Lung (tissue), 12 donors: Measurements from ENCODE around the gene ATAD3B. TPM values are rescaled to one million over a fixed set of nuclear protein-coding genes. Genes with fewer than 3 reads are reported as not detected.

Experiments
- ATAC-seq: fragments of 200-7000 bp; cut with Tn5 transposase; one replicate; pipeline ENCODE4 v1.9.1; 2020; ENCODE audit warnings: moderate number of reproducible peaks; ENCODE audit not compliant: insufficient read depth, low FRiP score
- DNase-seq, 3 donors: peaks; one replicate each; pipeline ENCODE4 v3.0.0-alpha.2; 2013 to 2017
- H3K27ac ChIP-seq, 2 donors: one replicate each; pipeline ENCODE4 v1.5.1; 2013; ENCODE audit warnings: mild to moderate bottlenecking in 2 of 2, moderate library complexity in 2 of 2, control low read depth in 1 of 2, inconsistent platforms in 1 of 2, low read depth in 1 of 2, low read length in 1 of 2
- H3K27me3 ChIP-seq, 3 donors: one replicate each; pipeline ENCODE4 v1.5.1; 2013; ENCODE audit warnings: low read length in 2 of 3; ENCODE audit not compliant: control insufficient read depth in 3 of 3, insufficient read depth in 3 of 3
- H3K36me3 ChIP-seq, 4 donors: one replicate each; pipeline ENCODE4 v1.5.1; 2013; ENCODE audit warnings: low read length in 4 of 4, mild to moderate bottlenecking in 1 of 4, moderate library complexity in 1 of 4; ENCODE audit not compliant: control insufficient read depth in 4 of 4, insufficient read depth in 4 of 4
- H3K4me1 ChIP-seq, 5 donors: one replicate each; pipeline ENCODE4 v1.5.1; 2013; ENCODE audit warnings: low read length in 5 of 5, mild to moderate bottlenecking in 2 of 5, moderate library complexity in 1 of 5; ENCODE audit not compliant: control insufficient read depth in 5 of 5, insufficient read depth in 5 of 5
- H3K4me3 ChIP-seq: one replicate; pipeline ENCODE4 v1.5.1; 2013; ENCODE audit warnings: mild to moderate bottlenecking, control low read depth, moderate library complexity
- H3K9ac ChIP-seq, 2 donors: one replicate each; pipeline ENCODE4 v1.5.1; 2013; ENCODE audit warnings: low read length in 2 of 2, control low read depth in 1 of 2; ENCODE audit not compliant: insufficient read depth in 1 of 2
- H3K9me3 ChIP-seq, 4 donors: one replicate each; pipeline ENCODE4 v1.5.1; 2013; ENCODE audit warnings: low read length in 3 of 4, mild to moderate bottlenecking in 1 of 4, moderate library complexity in 1 of 4; ENCODE audit not compliant: control insufficient read depth in 4 of 4, insufficient read depth in 3 of 4
- CTCF ChIP-seq: IDR thresholded peaks from 2 replicates; pipeline ENCODE4 v1.5.1; 2012; ENCODE audit warnings: mild to moderate bottlenecking; ENCODE audit errors: control extremely low read depth, extremely low read depth
- WGBS, 2 donors: extraction: QIAGEN DNeasy Blood & Tissue Kit; methylation state at CpG; one replicate each; pipeline ENCODE4 v1.1.7; 2013; 5-methylcytosine and 5-hydroxymethylcytosine counted together
- polyA plus RNA-seq, 2 donors: library from polyadenylated mRNA; stranded (reverse); fragments of 200-250 nt; gene quantifications; one replicate each; pipeline ENCODE4 v1.2.1, GENCODE V29; 2013
- total RNA-seq, 2 donors: library from RNA; depleted of rRNA in 1 of 2; stranded (reverse); fragments of >200 nt in 1 of 2; gene quantifications; one replicate each; pipeline ENCODE4 v1.2.1, GENCODE V29; 2014 to 2021
- donor health status: control.
- donor health status: control.
- donor health status: Bipolar disorder and iron deficiency.
- donor health status: healthy.
- donor health status: DM: yes; HTN: yes; CAD: no.

Gene ATAD3B
- total and polyA plus RNA-seq, 4 donors = 21.6 to 39.0 (median 28.0) TPM

DNA sequence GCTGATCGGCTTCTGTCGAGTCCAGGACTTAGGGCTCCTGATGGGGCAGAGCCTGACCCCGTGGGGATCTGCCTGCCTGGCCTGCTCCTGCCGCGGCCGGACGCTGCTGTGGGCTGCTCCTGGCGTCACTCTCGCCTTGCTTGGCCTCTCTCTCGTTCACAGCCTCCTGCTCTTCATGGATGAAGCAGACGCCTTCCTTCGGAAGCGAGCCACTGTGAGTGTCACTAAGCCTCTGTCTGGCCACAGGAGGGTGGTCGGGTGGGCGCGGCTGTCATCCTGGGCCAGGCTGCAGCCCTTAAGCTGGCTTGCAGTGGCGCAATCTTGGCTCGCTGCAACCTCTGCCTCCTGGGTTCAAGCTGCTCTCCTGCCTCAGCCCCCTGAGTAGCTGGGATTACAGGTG, 16.1 kb downstream of the ATAD3B start:
- Histone ChIP-seq H3K27ac (no peak overlapping the region), H3K4me3 (no peak overlapping the region), H3K4me1 (no peaks in the 10 kb centered on the region), H3K9ac (no peak overlapping the region), H3K9me3 (peaks cover 0 to 6% (median 0%) of the 10 kb centered on the region in 4 donors), H3K27me3 (no peaks in the 10 kb centered on the region), H3K36me3 (peaks cover 9 to 65% (median 25%) of the 10 kb centered on the region in 4 donors)
- 97 to 99% methylated on average over 18 of the region's 18 CpGs for WGBS, 2 donors
- no peak for DNase-seq
- ATAC-seq = no peak
- no peak for TF ChIP-seq CTCF

- Histone ChIP-seq H3K9me3 (peaks cover 0 to 6% (median 2%) of the 10 kb centered on the region in 4 donors), H3K4me3 (no peak overlapping the region), H3K4me1 (no peaks in the 10 kb centered on the region), H3K27ac (no peak overlapping the region), H3K36me3 (peaks cover 12 to 54% (median 26%) of the 10 kb centered on the region in 4 donors), H3K9ac (no peak overlapping the region), H3K27me3 (no peaks in the 10 kb centered on the region)
- WGBS, 2 donors = 97 to 98% methylated on average over 16 of the region's 16 CpGs
- no peak for TF ChIP-seq CTCF
- ATAC-seq (no peak), DNase-seq (no peak)
These were observed 17.7 kb downstream of the ATAD3B start for GRCh38 chr1:1489231-1489630.

DNA sequence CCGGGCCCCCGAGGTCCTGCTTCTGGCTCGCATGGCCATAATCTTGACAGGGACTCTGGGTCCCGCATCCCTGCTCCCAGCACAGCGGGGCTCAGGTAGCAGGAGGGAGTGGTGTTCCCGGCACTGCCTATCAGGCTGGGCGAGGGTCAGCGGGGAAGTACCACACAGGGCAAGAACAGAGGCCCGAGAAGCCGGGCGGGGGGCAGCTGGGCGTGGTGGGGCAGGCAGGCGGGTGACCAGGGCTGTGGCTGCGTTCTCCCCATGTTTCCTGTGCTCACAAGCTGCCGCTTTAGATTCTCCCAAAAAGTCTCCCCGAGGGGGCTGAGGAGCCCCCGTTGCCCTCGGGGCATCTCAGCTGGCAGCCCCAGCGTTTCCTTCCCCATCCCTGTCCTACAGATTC, 18.3 kb downstream of the ATAD3B start:
- H3K27me3 ChIP-seq = no peaks in the 10 kb centered on the region
- no peak for ATAC-seq
- no peak for TF ChIP-seq CTCF
- DNase-seq = no peak
- H3K36me3 ChIP-seq = peaks cover 12 to 58% (median 28%) of the 10 kb centered on the region in 4 donors
- H3K9me3 ChIP-seq = peaks cover 0 to 8% (median 2%) of the 10 kb centered on the region in 4 donors
- H3K9ac ChIP-seq = no peak overlapping the region
- no peak overlapping the region for H3K27ac ChIP-seq
- no peak overlapping the region for H3K4me3 ChIP-seq
- 98% methylated on average over 19 of the region's 19 CpGs for WGBS, 2 donors
- H3K4me1 ChIP-seq = no peaks in the 10 kb centered on the region

- TF ChIP-seq CTCF = no peak
- 97 to 98% methylated on average over 17 to 21 of the region's 25 CpGs for WGBS, 2 donors
- H3K9ac ChIP-seq = no peak overlapping the region
- no peaks in the 10 kb centered on the region for H3K4me1 ChIP-seq
- H3K27me3 ChIP-seq = no peaks in the 10 kb centered on the region
- peaks cover 0 to 8% (median 2%) of the 10 kb centered on the region in 4 donors for H3K9me3 ChIP-seq
- ATAC-seq = no peak
- no peak overlapping the region for H3K4me3 ChIP-seq
- no peak overlapping the region for H3K27ac ChIP-seq
- peaks cover 12 to 59% (median 30%) of the 10 kb centered on the region in 4 donors for H3K36me3 ChIP-seq
- DNase-seq = no peak
These were observed 19.2 kb downstream of the ATAD3B start for GRCh38 chr1:1490633-1491230.
